Activated CD4-positive, alpha-beta T cell treated with anti-CD3 and anti-CD28 coated beads, Interleukin-2, amount 10 ng/mL, durations not matched to agents 24 days and 14 days (primary cell): ENCODE measurements around the gene BLVRB. TPM values are rescaled to one million over a fixed set of nuclear protein-coding genes. Genes with fewer than 3 reads are reported as not detected.
"Not testable (repeated sequence)": the region's sequence is repeated elsewhere in the genome, so short reads cannot be mapped to it uniquely, and the experiment has no call there.

Experiments used
- DNase-seq: peaks from one replicate; pipeline ENCODE4 v3.0.0; 2022
- H3K27ac Mint-ChIP-seq: one replicate; pipeline ENCODE4 v1.8.0; 2022; ENCODE audit warnings: mild to moderate bottlenecking, mixed read lengths
- H3K27me3 Mint-ChIP-seq: one replicate; pipeline ENCODE4 v1.8.0; 2022; ENCODE audit warnings: mixed read lengths
- H3K36me3 Mint-ChIP-seq: one replicate; pipeline ENCODE4 v1.8.0; 2022; ENCODE audit warnings: low read depth, mild to moderate bottlenecking, mixed read lengths
- H3K4me1 Mint-ChIP-seq: one replicate; pipeline ENCODE4 v1.8.0; 2021; ENCODE audit warnings: mixed read lengths
- H3K4me3 Mint-ChIP-seq: one replicate; pipeline ENCODE4 v1.8.0; 2022; ENCODE audit warnings: mild to moderate bottlenecking, moderate library complexity, mixed read lengths
- H3K9me3 Mint-ChIP-seq: one replicate; pipeline ENCODE4 v1.8.0; 2021; ENCODE audit warnings: mixed read lengths
- intact Hi-C: fragments of 100-400 bp; cut with micrococcal nuclease; formaldehyde crosslinking; loops from one replicate; pipeline ENCODE4 v1.15.1; 2023
- total RNA-seq: library from RNA; stranded (reverse); gene quantifications from 2 replicates; pipeline ENCODE4 v1.2.3, GENCODE V29; 2022

The BLVRB gene
- total RNA-seq, 1 donor from 2014 or later, result 10.6 TPM

- Mint-ChIP-seq H3K36me3 (no peaks in the 10 kb centered on the region), H3K27me3 (peaks cover 7% of the 10 kb centered on the region), H3K4me3 (no peak overlapping the region), H3K27ac (no peak overlapping the region), H3K4me1 (no peaks in the 10 kb centered on the region), H3K9me3 (no peaks in the 10 kb centered on the region)
- intact Hi-C loops, result no loop called here
- DNase-seq, result no peak
Observed at GRCh38 chr19:40501599-40501998, 36.1 kb upstream of the BLVRB start.

GRCh38 chr19:40500678-40501530 is 35.4 kb upstream of the BLVRB start:
- H3K4me1 Mint-ChIP-seq, H3K36me3 Mint-ChIP-seq, H3K4me3 Mint-ChIP-seq, intact Hi-C loops, DNase-seq, H3K9me3 Mint-ChIP-seq, H3K27me3 Mint-ChIP-seq, H3K27ac Mint-ChIP-seq: not testable (repeated sequence)

GRCh38 chr19:40499320-40499719 is 33.8 kb upstream of the BLVRB start:
- Mint-ChIP-seq H3K36me3 (no peaks in the 10 kb centered on the region), H3K4me1 (no peaks in the 10 kb centered on the region), H3K4me3 (no peak overlapping the region), H3K9me3 (no peaks in the 10 kb centered on the region), H3K27ac (no peak overlapping the region), H3K27me3 (peaks cover 11% of the 10 kb centered on the region)
- intact Hi-C loops, result no loop called here
- DNase-seq, result no peak

GRCh38 chr19:40497214-40497613 is 31.7 kb upstream of the BLVRB start:
- Mint-ChIP-seq H3K36me3 (no peaks in the 10 kb centered on the region), H3K4me3 (no peak overlapping the region), H3K27ac (no peak overlapping the region), H3K9me3 (no peaks in the 10 kb centered on the region), H3K27me3 (peaks cover 9% of the 10 kb centered on the region), H3K4me1 (no peaks in the 10 kb centered on the region)
- DNase-seq, result no peak
- intact Hi-C loops, result no loop called here

GRCh38 chr19:40494191-40494838 is 28.8 kb upstream of the BLVRB start:
- H3K27ac Mint-ChIP-seq, result no peak overlapping the region
- no peaks in the 10 kb centered on the region for H3K36me3 Mint-ChIP-seq
- no peak overlapping the region for H3K4me3 Mint-ChIP-seq
- intact Hi-C loops, result no loop called here
- no peaks in the 10 kb centered on the region for H3K9me3 Mint-ChIP-seq
- no peaks in the 10 kb centered on the region for H3K4me1 Mint-ChIP-seq
- DNase-seq, result no peak
- peaks cover 9% of the 10 kb centered on the region for H3K27me3 Mint-ChIP-seq

- Mint-ChIP-seq H3K4me1 (no peaks in the 10 kb centered on the region), H3K27ac (no peak overlapping the region), H3K9me3 (no peaks in the 10 kb centered on the region), H3K36me3 (no peaks in the 10 kb centered on the region), H3K4me3 (no peak overlapping the region), H3K27me3 (peaks cover 9% of the 10 kb centered on the region)
- DNase-seq, result no peak
- intact Hi-C loops, result no loop called here
Observed at GRCh38 chr19:40493778-40494177, 28.2 kb upstream of the BLVRB start.

GRCh38 chr19:40492274-40492673 is 26.7 kb upstream of the BLVRB start:
- H3K36me3 Mint-ChIP-seq, result no peaks in the 10 kb centered on the region
- no peaks in the 10 kb centered on the region for H3K9me3 Mint-ChIP-seq
- no peak overlapping the region for H3K27ac Mint-ChIP-seq
- intact Hi-C loops, result no loop called here
- no peak overlapping the region for H3K4me3 Mint-ChIP-seq
- peaks cover 3% of the 10 kb centered on the region for H3K4me1 Mint-ChIP-seq
- H3K27me3 Mint-ChIP-seq, result peaks cover 9% of the 10 kb centered on the region
- DNase-seq, result no peak

GRCh38 chr19:40489882-40490230 is 24.3 kb upstream of the BLVRB start:
- peaks cover 3% of the 10 kb centered on the region for H3K4me1 Mint-ChIP-seq
- H3K36me3 Mint-ChIP-seq, result no peaks in the 10 kb centered on the region
- no peak overlapping the region for H3K27ac Mint-ChIP-seq
- intact Hi-C loops, result no loop called here
- no peak for DNase-seq
- H3K9me3 Mint-ChIP-seq, result no peaks in the 10 kb centered on the region
- no peak overlapping the region for H3K4me3 Mint-ChIP-seq
- peaks cover 9% of the 10 kb centered on the region for H3K27me3 Mint-ChIP-seq

GRCh38 chr19:40486017-40486416 is 20.5 kb upstream of the BLVRB start:
- intact Hi-C loops, result no loop called here
- Mint-ChIP-seq H3K27ac (no peak overlapping the region), H3K27me3 (peaks cover 2% of the 10 kb centered on the region), H3K4me1 (peaks cover 3% of the 10 kb centered on the region), H3K4me3 (no peak overlapping the region), H3K36me3 (no peaks in the 10 kb centered on the region), H3K9me3 (no peaks in the 10 kb centered on the region)
- DNase-seq, result no peak

- H3K9me3 Mint-ChIP-seq, DNase-seq, H3K27me3 Mint-ChIP-seq, H3K4me3 Mint-ChIP-seq, H3K36me3 Mint-ChIP-seq, intact Hi-C loops, H3K27ac Mint-ChIP-seq, H3K4me1 Mint-ChIP-seq: not testable (repeated sequence)
Observed at GRCh38 chr19:40475878-40476644, 10.5 kb upstream of the BLVRB start.

GRCh38 chr19:40474737-40475136 is 9.2 kb upstream of the BLVRB start:
- no peak for DNase-seq
- H3K4me3 Mint-ChIP-seq, result no peak overlapping the region
- H3K27me3 Mint-ChIP-seq, result no peaks in the 10 kb centered on the region
- no peaks in the 10 kb centered on the region for H3K9me3 Mint-ChIP-seq
- H3K27ac Mint-ChIP-seq, result no peak overlapping the region
- H3K4me1 Mint-ChIP-seq, result no peaks in the 10 kb centered on the region
- intact Hi-C loops, result no loop called here
- no peaks in the 10 kb centered on the region for H3K36me3 Mint-ChIP-seq

GRCh38 chr19:40472516-40472915 is 7.0 kb upstream of the BLVRB start:
- Mint-ChIP-seq H3K9me3 (no peaks in the 10 kb centered on the region), H3K36me3 (no peaks in the 10 kb centered on the region), H3K27ac (no peak overlapping the region), H3K27me3 (peaks cover 16% of the 10 kb centered on the region), H3K4me1 (no peaks in the 10 kb centered on the region), H3K4me3 (no peak overlapping the region)
- DNase-seq, result no peak
- intact Hi-C loops, result no loop called here

- peaks cover 2% of the 10 kb centered on the region for H3K36me3 Mint-ChIP-seq
Observed at GRCh38 chr19:40471111-40471510, 5.6 kb upstream of the BLVRB start.

GRCh38 chr19:40469011-40469410 is 3.5 kb upstream of the BLVRB start:
- no peak overlapping the region for H3K27ac Mint-ChIP-seq
- peaks cover 20% of the 10 kb centered on the region for H3K4me1 Mint-ChIP-seq
- H3K36me3 Mint-ChIP-seq, result peaks cover 2% of the 10 kb centered on the region
- H3K9me3 Mint-ChIP-seq, result no peaks in the 10 kb centered on the region
- no peak for DNase-seq
- H3K27me3 Mint-ChIP-seq, result peaks cover 23% of the 10 kb centered on the region
- intact Hi-C loops, result loop anchor here (5.0 kb wide), 1 partner anchor 58 kb away; no protein-coding TSS in a partner anchor
- no peak overlapping the region for H3K4me3 Mint-ChIP-seq

More at GRCh38 chr19:40471111-40471510, 5.6 kb upstream of the BLVRB start:
- H3K9me3 Mint-ChIP-seq, result no peaks in the 10 kb centered on the region
- H3K4me3 Mint-ChIP-seq, result no peak overlapping the region
- no peak overlapping the region for H3K27ac Mint-ChIP-seq
- intact Hi-C loops, result no loop called here
- peaks cover 6% of the 10 kb centered on the region for H3K4me1 Mint-ChIP-seq
- no peak for DNase-seq
- peaks cover 23% of the 10 kb centered on the region for H3K27me3 Mint-ChIP-seq
